HepG2 (cell line): ENCODE results near the gene C10orf90. TPM values are rescaled to one million over a fixed set of nuclear protein-coding genes. Genes with fewer than 3 reads are reported as not detected.

Experiments used
- ATAC-seq: fragments of 200-7000 bp; cut with Tn5 transposase; 3 replicates; pipeline ENCODE4 v1.9.1; 2020; ENCODE audit warnings: mild to moderate bottlenecking, moderate library complexity
- BruUV-seq: library from RNA; stranded (reverse); fragments of 400-500 nt; replicated peaks from 2 replicates; lab custom pipeline; 2021; lab: Mats Ljungman, UMichigan
- CTCF ChIA-PET: fragments of 300-600 bp; formaldehyde crosslinking; extraction: SDS; loops from one replicate; lab custom pipeline; 2021; ENCODE audit warnings: low total read pairs, inconsistent platforms, low intra/inter-chr PET ratio; lab: Yijun Ruan, JAX
- POLR2A ChIA-PET: fragments of 350-600 bp; sonication (Branson Sonifier 250); formaldehyde crosslinking; loops from one replicate; lab custom pipeline; 2020; ENCODE audit warnings: antibody characterized with exemption, inconsistent platforms; lab: Yijun Ruan, JAX
- DNase-seq: peaks from one replicate; pipeline ENCODE4 v3.0.0-alpha.2; 2015; ENCODE audit warnings: low spot score
- FAIRE-seq: peaks from 3 replicates; lab custom pipeline; 2011; peaks lifted over from hg19 to GRCh38; lab: Jason Lieb, UNC
- H2AFZ ChIP-seq: one replicate; pipeline ENCODE4 v1.6.1; 2011; ENCODE audit warnings: low read length, inconsistent platforms
- H3K27ac ChIP-seq: fragments of 300-600 bp; 3 replicates; pipeline ENCODE4 v1.8.0; 2011; ENCODE audit warnings: mixed run types, mild to moderate bottlenecking, mixed read lengths, low read length, inconsistent platforms; ENCODE audit not compliant: insufficient read depth; ENCODE audit errors: extremely low read length
- H3K27me3 ChIP-seq, 2 experiments: fragments of 200-600 bp in 1 of 2; 2 replicates in 1 of 2; 3 replicates in 1 of 2; pipeline versions ENCODE4 v1.6.0 to v1.8.0; 2011; ENCODE audit warnings: low read length in 2 of 2, mild to moderate bottlenecking in 2 of 2, moderate library complexity in 2 of 2, inconsistent platforms in 1 of 2; ENCODE audit not compliant: insufficient read depth in 2 of 2, control insufficient read depth in 1 of 2
- H3K36me3 ChIP-seq, 2 experiments: fragments of 200-600 bp in 1 of 2; replicated peaks in 1 of 2; 2 replicates in 1 of 2; 3 replicates in 1 of 2; pipeline versions ENCODE4 v1.5.1 to v1.8.0; 2011; ENCODE audit warnings: low read length in 2 of 2, inconsistent platforms in 1 of 2; ENCODE audit not compliant: insufficient read depth in 2 of 2, control insufficient read depth in 1 of 2
- H3K4me1 ChIP-seq: 2 replicates; pipeline ENCODE4 v1.5.1; 2012; ENCODE audit warnings: low read length, inconsistent platforms; ENCODE audit not compliant: insufficient read depth
- H3K4me2 ChIP-seq: 2 replicates; pipeline ENCODE4 v1.6.0; 2011; ENCODE audit warnings: low read depth, low read length, inconsistent platforms
- H3K4me3 ChIP-seq, 3 experiments: fragments of 200-600 bp in 1 of 3; sonication (generic), shearing (Covaris generic) in 1 of 3; replicated peaks in 1 of 3; 2 replicates each; pipeline ENCODE4 v1.5.1; 2011 to 2016; ENCODE audit warnings: low read length in 3 of 3, inconsistent platforms in 2 of 3, low read depth in 2 of 3, mild to moderate bottlenecking in 2 of 3, control low read depth in 1 of 3, mixed read lengths in 1 of 3; ENCODE audit not compliant: insufficient read depth in 1 of 3
- H3K79me2 ChIP-seq: one replicate; pipeline ENCODE4 v1.6.1; 2011; ENCODE audit warnings: low read length, inconsistent platforms; ENCODE audit not compliant: insufficient read depth
- H3K9ac ChIP-seq: 2 replicates; pipeline ENCODE4 v1.6.0; 2011; ENCODE audit warnings: mild to moderate bottlenecking, low read depth, low read length, inconsistent platforms; ENCODE audit not compliant: insufficient read depth
- H3K9me3 ChIP-seq: 2 replicates; pipeline ENCODE4 v1.5.1; 2012; ENCODE audit warnings: mild to moderate bottlenecking, low read length
- H4K20me1 ChIP-seq: 2 replicates; pipeline ENCODE4 v1.6.0; 2011; ENCODE audit warnings: inconsistent platforms, mild to moderate bottlenecking, low read length, moderate library complexity; ENCODE audit not compliant: insufficient read depth
- BCLAF1 ChIP-seq: fragments of 450-650 bp; IDR thresholded peaks from 2 replicates; pipeline ENCODE4 v1.6.1; 2017; ENCODE audit warnings: mild to moderate bottlenecking
- BRCA1 ChIP-seq: sonication (generic); formaldehyde crosslinking; IDR thresholded peaks from 2 replicates; pipeline ENCODE4 v1.4.0; 2020; ENCODE audit warnings: missing genetic modification reagents
- HMG20B ChIP-seq: conservative IDR thresholded peaks from 2 replicates; pipeline ENCODE4 v1.6.1; 2016; ENCODE audit warnings: missing genetic modification reagents, missing compliant biosample characterization
- JUND ChIP-seq: sonication (generic); formaldehyde crosslinking; IDR thresholded peaks from 2 replicates; pipeline ENCODE4 v1.8.0; 2022; ENCODE audit warnings: mild to moderate bottlenecking, missing genetic modification reagents
- NFKB2 ChIP-seq: sonication (generic); formaldehyde crosslinking; IDR thresholded peaks from 2 replicates; pipeline ENCODE4 v1.4.0; 2020; ENCODE audit warnings: missing genetic modification reagents, borderline replicate concordance
- RXRA ChIP-seq: sonication (generic); formaldehyde crosslinking; IDR thresholded peaks from 2 replicates; pipeline ENCODE4 v1.5.1; 2020; ENCODE audit warnings: missing genetic modification reagents
- ZNF121 ChIP-seq: sonication (generic); formaldehyde crosslinking; IDR thresholded peaks from 2 replicates; pipeline ENCODE4 v1.5.0; 2020; ENCODE audit warnings: mild to moderate bottlenecking, missing genetic modification reagents
- ZNF207 ChIP-seq: fragments of 450-650 bp; IDR thresholded peaks from 2 replicates; pipeline ENCODE4 v1.6.1; 2016; ENCODE audit warnings: antibody characterized with exemption, borderline replicate concordance
- ZNF326 ChIP-seq: sonication (generic); formaldehyde crosslinking; IDR thresholded peaks from 2 replicates; pipeline ENCODE4 v1.4.0; 2020; ENCODE audit warnings: missing genetic modification reagents, borderline replicate concordance
- ZNF510 ChIP-seq: sonication (generic); formaldehyde crosslinking; IDR thresholded peaks from 2 replicates; pipeline ENCODE4 v1.4.0; 2020; ENCODE audit warnings: low read depth, mild to moderate bottlenecking, missing genetic modification reagents
- ZNF513 ChIP-seq: sonication (generic); formaldehyde crosslinking; conservative IDR thresholded peaks from 2 replicates; pipeline ENCODE4 v1.5.0; 2020; ENCODE audit warnings: missing genetic modification reagents
- ZNF563 ChIP-seq: sonication (generic); formaldehyde crosslinking; IDR thresholded peaks from 2 replicates; pipeline ENCODE4 v1.8.0; 2022; ENCODE audit warnings: mild to moderate bottlenecking, moderate library complexity, missing genetic modification reagents
- ZNF772 ChIP-seq: sonication (generic); formaldehyde crosslinking; IDR thresholded peaks from 2 replicates; pipeline ENCODE4 v1.5.0; 2020; ENCODE audit warnings: mild to moderate bottlenecking, missing genetic modification reagents
- ZNF839 ChIP-seq: sonication (generic); formaldehyde crosslinking; IDR thresholded peaks from 2 replicates; pipeline ENCODE4 v1.4.0; 2020; ENCODE audit warnings: missing genetic modification reagents, mild to moderate bottlenecking, borderline replicate concordance
- WGBS: methylation state at CpG from one replicate; pipeline ENCODE4 v1.1.6; 2017; ENCODE audit warnings: low lambda C conversion rate; 5-methylcytosine and 5-hydroxymethylcytosine counted together
- in situ Hi-C: cut with HindIII; loops from 2 replicates; pipeline ENCODE4 v1.10.0; 2017; ENCODE audit warnings: low pct_unique_long_range_greater_than_20kb; ENCODE audit not compliant: extremely low pct_ligation_motif_present
- intact Hi-C: fragments of 100-400 bp; cut with micrococcal nuclease; formaldehyde crosslinking; loops from one replicate; pipeline ENCODE4 v1.10.0; 2022; ENCODE audit not compliant: unreplicated experiment
- polyA plus RNA-seq, 8 experiments: library from polyadenylated mRNA; depleted of rRNA in 3 of 8; stranded (reverse) in 7 of 8; unstranded in 1 of 8; fragments of >200 nt; fragmentation: Illumina TruSeq in 4 of 8; extraction: Trizol in 4 of 8; gene quantifications; 2 replicates each; pipeline versions ENCODE4 v1.2.1 to v1.2.3, GENCODE V29; 2011 to 2016; ENCODE audit warnings: low read depth in 4 of 8, missing spikeins in 1 of 8, mixed read lengths in 1 of 8; ENCODE audit not compliant: insufficient read depth in 1 of 8
- total RNA-seq, 5 experiments: library from RNA; depleted of rRNA; stranded (reverse); fragments of >200 nt; fragmentation: Illumina TruSeq; extraction: Trizol; gene quantifications; 2 replicates each; pipeline ENCODE4 v1.2.3, GENCODE V29; 2016; ENCODE audit warnings: low read depth in 1 of 5
- TF ChIP-seq, protein P1 (sequence below): sonication (generic); formaldehyde crosslinking; IDR thresholded peaks from 2 replicates; pipeline ENCODE4 v1.4.0; 2020; ENCODE audit warnings: missing genetic modification reagents
- TF ChIP-seq, protein P2 (sequence below): sonication (generic); formaldehyde crosslinking; IDR thresholded peaks from 2 replicates; pipeline ENCODE4 v1.5.1; 2020; ENCODE audit warnings: mild to moderate bottlenecking, moderate library complexity, missing genetic modification reagents

The C10orf90 gene
- total and polyA plus RNA-seq, 2 of the 13 experiments (the other 11 are each of a cell fraction or from before 2014, with no cell fraction given), result not detected

- Histone ChIP-seq H3K36me3 (no peaks in the 10 kb centered on the region), H3K9me3 (no peaks in the 10 kb centered on the region), H3K4me3 (no peak overlapping the region), H3K4me2 (no peak overlapping the region), H3K27ac (no peak overlapping the region), H3K4me1 (no peaks in the 10 kb centered on the region), H3K27me3 (peaks cover 0 to 23% of the 10 kb centered on the region in 2 experiments; a peak in 1 of 5 replicates), H3K79me2 (no peaks in the 10 kb centered on the region), H3K9ac (no peak overlapping the region), H4K20me1 (no peaks in the 10 kb centered on the region), H2AFZ (no peak overlapping the region)
- DNase-seq, result no peak
- ATAC-seq, result no peak
- 5% methylated on average over 7 of the region's 7 CpGs for WGBS
- intact Hi-C loops, result no loop called here
- no TSS peak for BruUV-seq
- CTCF ChIA-PET, result no interaction called here
- in situ Hi-C loops, result no loop called here
- TF ChIP-seq ZNF121 (CRISPR knock-in tag) (no peak), ZNF513 (CRISPR knock-in tag) (no peak), ZNF772 (CRISPR knock-in tag) (no peak), ZNF839 (CRISPR knock-in tag) (no peak), RXRA (CRISPR knock-in tag) (no peak), HMG20B (CRISPR knock-in tag) (no peak), JUND (CRISPR knock-in tag) (no peak), ZNF326 (no peak), BCLAF1 (no peak), ZNF563 (no peak), ZNF510 (CRISPR knock-in tag) (no peak), ZNF207 (no peak), BRCA1 (CRISPR knock-in tag) (no peak), NFKB2 (CRISPR knock-in tag) (no peak)
- TF ChIP-seq, protein P1, sequence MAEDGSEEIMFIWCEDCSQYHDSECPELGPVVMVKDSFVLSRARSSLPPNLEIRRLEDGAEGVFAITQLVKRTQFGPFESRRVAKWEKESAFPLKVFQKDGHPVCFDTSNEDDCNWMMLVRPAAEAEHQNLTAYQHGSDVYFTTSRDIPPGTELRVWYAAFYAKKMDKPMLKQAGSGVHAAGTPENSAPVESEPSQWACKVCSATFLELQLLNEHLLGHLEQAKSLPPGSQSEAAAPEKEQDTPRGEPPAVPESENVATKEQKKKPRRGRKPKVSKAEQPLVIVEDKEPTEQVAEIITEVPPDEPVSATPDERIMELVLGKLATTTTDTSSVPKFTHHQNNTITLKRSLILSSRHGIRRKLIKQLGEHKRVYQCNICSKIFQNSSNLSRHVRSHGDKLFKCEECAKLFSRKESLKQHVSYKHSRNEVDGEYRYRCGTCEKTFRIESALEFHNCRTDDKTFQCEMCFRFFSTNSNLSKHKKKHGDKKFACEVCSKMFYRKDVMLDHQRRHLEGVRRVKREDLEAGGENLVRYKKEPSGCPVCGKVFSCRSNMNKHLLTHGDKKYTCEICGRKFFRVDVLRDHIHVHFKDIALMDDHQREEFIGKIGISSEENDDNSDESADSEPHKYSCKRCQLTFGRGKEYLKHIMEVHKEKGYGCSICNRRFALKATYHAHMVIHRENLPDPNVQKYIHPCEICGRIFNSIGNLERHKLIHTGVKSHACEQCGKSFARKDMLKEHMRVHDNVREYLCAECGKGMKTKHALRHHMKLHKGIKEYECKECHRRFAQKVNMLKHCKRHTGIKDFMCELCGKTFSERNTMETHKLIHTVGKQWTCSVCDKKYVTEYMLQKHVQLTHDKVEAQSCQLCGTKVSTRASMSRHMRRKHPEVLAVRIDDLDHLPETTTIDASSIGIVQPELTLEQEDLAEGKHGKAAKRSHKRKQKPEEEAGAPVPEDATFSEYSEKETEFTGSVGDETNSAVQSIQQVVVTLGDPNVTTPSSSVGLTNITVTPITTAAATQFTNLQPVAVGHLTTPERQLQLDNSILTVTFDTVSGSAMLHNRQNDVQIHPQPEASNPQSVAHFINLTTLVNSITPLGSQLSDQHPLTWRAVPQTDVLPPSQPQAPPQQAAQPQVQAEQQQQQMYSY (CRISPR knock-in tag), result no peak
- TF ChIP-seq, protein P2, sequence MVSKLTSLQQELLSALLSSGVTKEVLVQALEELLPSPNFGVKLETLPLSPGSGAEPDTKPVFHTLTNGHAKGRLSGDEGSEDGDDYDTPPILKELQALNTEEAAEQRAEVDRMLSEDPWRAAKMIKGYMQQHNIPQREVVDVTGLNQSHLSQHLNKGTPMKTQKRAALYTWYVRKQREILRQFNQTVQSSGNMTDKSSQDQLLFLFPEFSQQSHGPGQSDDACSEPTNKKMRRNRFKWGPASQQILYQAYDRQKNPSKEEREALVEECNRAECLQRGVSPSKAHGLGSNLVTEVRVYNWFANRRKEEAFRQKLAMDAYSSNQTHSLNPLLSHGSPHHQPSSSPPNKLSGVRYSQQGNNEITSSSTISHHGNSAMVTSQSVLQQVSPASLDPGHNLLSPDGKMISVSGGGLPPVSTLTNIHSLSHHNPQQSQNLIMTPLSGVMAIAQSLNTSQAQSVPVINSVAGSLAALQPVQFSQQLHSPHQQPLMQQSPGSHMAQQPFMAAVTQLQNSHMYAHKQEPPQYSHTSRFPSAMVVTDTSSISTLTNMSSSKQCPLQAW (CRISPR knock-in tag), result no peak
- POLR2A ChIA-PET, result no interaction called here
- no peak for FAIRE-seq
Observed at GRCh38 chr10:126713594-126713993, 43.1 kb upstream of the C10orf90 start.
